MM.1S (cell line): ENCODE results near the gene MOGAT3.

Experiments
- DNase-seq: peaks from one replicate; pipeline ENCODE4 v3.0.0-alpha.2; 2015
- H2AFZ ChIP-seq: fragments of 300-600 bp; sonication (generic); 2 replicates; pipeline ENCODE4 v1.6.0; 2016; ENCODE audit warnings: antibody characterized with exemption, low read length
- H3F3A ChIP-seq: fragments of 300-600 bp; sonication (generic); 2 replicates; pipeline ENCODE4 v1.6.1; 2016; ENCODE audit warnings: mild to moderate bottlenecking, antibody characterized with exemption, low read length, moderate library complexity, mixed read lengths; ENCODE audit not compliant: insufficient read depth
- H3K27ac ChIP-seq: fragments of 300-600 bp; sonication (generic); 2 replicates; pipeline ENCODE4 v1.5.1; 2016; ENCODE audit warnings: mild to moderate bottlenecking, low read length
- H3K27me3 ChIP-seq: fragments of 300-600 bp; sonication (generic); replicated peaks from 2 replicates; pipeline ENCODE4 v1.6.0; 2016; ENCODE audit warnings: low read length; ENCODE audit not compliant: insufficient read depth
- H3K36me3 ChIP-seq: fragments of 300-600 bp; sonication (generic); replicated peaks from 2 replicates; pipeline ENCODE4 v1.6.1; 2016; ENCODE audit warnings: mild to moderate bottlenecking, low read length, mixed read lengths; ENCODE audit not compliant: insufficient read depth
- H3K4me1 ChIP-seq: fragments of 300-600 bp; sonication (generic); 2 replicates; pipeline ENCODE4 v1.6.1; 2016; ENCODE audit warnings: low read length, mixed read lengths
- H3K4me2 ChIP-seq: fragments of 300-600 bp; sonication (generic); 2 replicates; pipeline ENCODE4 v1.6.0; 2016; ENCODE audit warnings: low read depth, low read length
- H3K4me3 ChIP-seq: fragments of 300-600 bp; sonication (generic); 2 replicates; pipeline ENCODE4 v1.5.1; 2016; ENCODE audit warnings: low read length, mixed read lengths
- H3K79me2 ChIP-seq: fragments of 300-600 bp; sonication (generic); 2 replicates; pipeline ENCODE4 v1.6.1; 2016; ENCODE audit warnings: mixed run types, low read length, mixed read lengths
- H3K9ac ChIP-seq: fragments of 300-600 bp; sonication (generic); 2 replicates; pipeline ENCODE4 v1.6.1; 2016; ENCODE audit warnings: low read length, mixed read lengths
- H3K9me2 ChIP-seq: fragments of 300-600 bp; sonication (generic); replicated peaks from 2 replicates; pipeline ENCODE4 v1.6.1; 2016; ENCODE audit warnings: mild to moderate bottlenecking, low read length, mixed read lengths; ENCODE audit not compliant: insufficient read depth
- H3K9me3 ChIP-seq: fragments of 300-600 bp; sonication (generic); replicated peaks from 2 replicates; pipeline ENCODE4 v1.6.1; 2016; ENCODE audit warnings: mild to moderate bottlenecking, low read length, mixed read lengths; ENCODE audit not compliant: insufficient read depth
- H4K20me1 ChIP-seq: fragments of 300-600 bp; sonication (generic); 2 replicates; pipeline ENCODE4 v1.6.1; 2016; ENCODE audit warnings: mild to moderate bottlenecking, low read length, moderate library complexity, mixed read lengths; ENCODE audit not compliant: insufficient read depth
- EZH2 ChIP-seq: fragments of 300-600 bp; sonication (generic); optimal IDR thresholded peaks from 2 replicates; pipeline ENCODE3; 2017; ENCODE audit warnings: low read depth, mild to moderate bottlenecking, antibody characterized with exemption, low read length, mixed read lengths
- EZH2phosphoT487 ChIP-seq: fragments of 300-600 bp; sonication (generic); IDR thresholded peaks from 2 replicates; pipeline ENCODE4 v1.6.1; 2018; ENCODE audit warnings: antibody characterized with exemption, low read length
- TF ChIP-seq, protein P1 (sequence below): fragments of 300-600 bp; sonication (generic); IDR thresholded peaks from 2 replicates; pipeline ENCODE4 v1.5.1; 2016; ENCODE audit warnings: antibody characterized with exemption, low read length, mixed read lengths

The MOGAT3 gene

DNA sequence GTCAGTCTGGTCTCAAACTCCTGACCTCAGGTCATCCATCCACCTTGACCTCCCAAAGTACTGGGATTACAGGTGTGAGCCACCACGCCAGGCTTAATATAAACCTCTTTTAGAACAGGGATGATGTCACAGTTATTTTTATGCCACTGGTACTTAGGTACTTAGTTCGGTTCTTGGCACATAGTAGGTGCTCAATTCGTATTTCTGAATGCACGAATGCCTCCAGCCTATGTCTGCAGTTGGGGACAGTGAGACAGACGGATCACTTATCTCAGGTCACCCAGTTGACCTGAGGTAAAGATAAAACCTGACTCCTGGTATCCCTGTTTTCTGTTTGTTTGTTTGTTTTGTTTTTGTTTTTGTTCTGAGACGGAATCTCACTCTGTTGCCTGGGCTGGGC lies 14.6 kb downstream of the MOGAT3 start:
- Histone ChIP-seq H3K27ac (no peak overlapping the region), H3F3A (no peaks in the 10 kb centered on the region), H3K79me2 (no peaks in the 10 kb centered on the region), H3K9ac (no peak overlapping the region), H3K36me3 (no peaks in the 10 kb centered on the region), H2AFZ (no peak overlapping the region), H3K9me3 (no peaks in the 10 kb centered on the region), H3K4me2 (no peak overlapping the region), H3K4me3 (no peak overlapping the region), H4K20me1 (no peaks in the 10 kb centered on the region), H3K27me3 (peaks cover 69% of the 10 kb centered on the region), H3K4me1 (0 out of 2 replicates have a peak, but pooled peaks cover 4% of the 10 kb centered on the region), H3K9me2 (no peaks in the 10 kb centered on the region)
- DNase-seq = no peak
- TF ChIP-seq EZH2 (no peak), EZH2phosphoT487 (no peak)
- TF ChIP-seq, protein P1, sequence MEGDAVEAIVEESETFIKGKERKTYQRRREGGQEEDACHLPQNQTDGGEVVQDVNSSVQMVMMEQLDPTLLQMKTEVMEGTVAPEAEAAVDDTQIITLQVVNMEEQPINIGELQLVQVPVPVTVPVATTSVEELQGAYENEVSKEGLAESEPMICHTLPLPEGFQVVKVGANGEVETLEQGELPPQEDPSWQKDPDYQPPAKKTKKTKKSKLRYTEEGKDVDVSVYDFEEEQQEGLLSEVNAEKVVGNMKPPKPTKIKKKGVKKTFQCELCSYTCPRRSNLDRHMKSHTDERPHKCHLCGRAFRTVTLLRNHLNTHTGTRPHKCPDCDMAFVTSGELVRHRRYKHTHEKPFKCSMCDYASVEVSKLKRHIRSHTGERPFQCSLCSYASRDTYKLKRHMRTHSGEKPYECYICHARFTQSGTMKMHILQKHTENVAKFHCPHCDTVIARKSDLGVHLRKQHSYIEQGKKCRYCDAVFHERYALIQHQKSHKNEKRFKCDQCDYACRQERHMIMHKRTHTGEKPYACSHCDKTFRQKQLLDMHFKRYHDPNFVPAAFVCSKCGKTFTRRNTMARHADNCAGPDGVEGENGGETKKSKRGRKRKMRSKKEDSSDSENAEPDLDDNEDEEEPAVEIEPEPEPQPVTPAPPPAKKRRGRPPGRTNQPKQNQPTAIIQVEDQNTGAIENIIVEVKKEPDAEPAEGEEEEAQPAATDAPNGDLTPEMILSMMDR = no peak

GRCh38 chr7:101185258-101185839 lies 15.5 kb downstream of the MOGAT3 start:
- H3F3A ChIP-seq = no peaks in the 10 kb centered on the region
- H3K9ac ChIP-seq = no peak overlapping the region
- DNase-seq = no peak
- H3K4me1 ChIP-seq = 0 out of 2 replicates have a peak, but pooled peaks cover 4% of the 10 kb centered on the region
- no peaks in the 10 kb centered on the region for H3K36me3 ChIP-seq
- no peak overlapping the region for H3K4me3 ChIP-seq
- H3K27me3 ChIP-seq = peaks cover 71% of the 10 kb centered on the region
- no peak overlapping the region for H3K4me2 ChIP-seq
- no peak overlapping the region for H3K27ac ChIP-seq
- no peaks in the 10 kb centered on the region for H4K20me1 ChIP-seq
- H3K79me2 ChIP-seq = no peaks in the 10 kb centered on the region
- H2AFZ ChIP-seq = no peak overlapping the region
- no peaks in the 10 kb centered on the region for H3K9me3 ChIP-seq
- no peak for TF ChIP-seq EZH2phosphoT487
- H3K9me2 ChIP-seq = no peaks in the 10 kb centered on the region

DNA sequence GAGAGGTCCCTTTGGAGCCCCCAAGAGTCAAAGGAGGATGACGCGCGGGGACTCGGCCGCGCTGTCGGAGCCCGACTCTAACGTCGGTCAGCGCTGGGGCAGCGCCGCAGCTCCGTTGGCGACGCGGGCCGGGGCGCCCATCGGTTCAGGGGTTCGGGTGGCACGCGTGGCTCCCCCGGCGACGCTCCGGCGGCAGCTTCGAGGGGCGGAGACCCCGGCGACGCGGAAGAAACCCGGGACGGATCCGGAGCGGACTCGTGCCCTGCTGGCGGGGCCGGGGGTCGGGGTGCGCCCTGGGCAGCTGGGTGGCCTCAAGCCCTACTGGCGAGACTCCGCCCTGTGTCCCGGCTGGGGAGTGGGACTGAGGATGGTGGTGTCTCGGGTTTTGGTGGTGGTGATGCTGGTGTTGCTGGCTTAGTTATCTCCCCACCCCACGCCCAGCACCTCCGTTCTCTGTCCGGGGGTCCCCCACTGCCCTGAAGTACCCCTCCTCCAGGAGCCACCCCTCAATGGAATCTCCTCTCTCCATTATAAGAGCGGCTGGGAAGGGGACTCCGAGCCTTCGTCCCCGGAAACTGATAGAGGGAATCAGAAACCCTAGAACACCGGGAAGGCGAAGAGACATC lies 20.6 kb downstream of the MOGAT3 start, which contains the start of gene NAT16:
NAT16 (minus strand) TSS at position 164 of the 626 bp plus-strand sequence. CDS start 5,486 bp downstream, outside the sequence.
- Histone ChIP-seq H3K4me1 (0 out of 2 replicates have a peak, but pooled peaks cover 4% of the 10 kb centered on the region), H3K9me3 (no peaks in the 10 kb centered on the region), H3K79me2 (no peaks in the 10 kb centered on the region), H4K20me1 (no peaks in the 10 kb centered on the region), H2AFZ (no peak within 1 kb of the TSS), H3K27ac (no peak within 1 kb of the TSS), H3F3A (no peaks in the 10 kb centered on the region), H3K4me3 (no peak within 1 kb of the TSS), H3K36me3 (no peaks in the 10 kb centered on the region), H3K9me2 (no peaks in the 10 kb centered on the region), H3K9ac (no peak within 1 kb of the TSS), H3K4me2 (0 out of 2 replicates have a peak within 1 kb of the TSS, but pooled peaks have one; percentile 18), H3K27me3 (peaks cover 74% of the 10 kb centered on the region)
- TF ChIP-seq, protein P1 = no peak
- TF ChIP-seq EZH2 (no peak), EZH2phosphoT487 (no peak)
- no peak for DNase-seq

DNA sequence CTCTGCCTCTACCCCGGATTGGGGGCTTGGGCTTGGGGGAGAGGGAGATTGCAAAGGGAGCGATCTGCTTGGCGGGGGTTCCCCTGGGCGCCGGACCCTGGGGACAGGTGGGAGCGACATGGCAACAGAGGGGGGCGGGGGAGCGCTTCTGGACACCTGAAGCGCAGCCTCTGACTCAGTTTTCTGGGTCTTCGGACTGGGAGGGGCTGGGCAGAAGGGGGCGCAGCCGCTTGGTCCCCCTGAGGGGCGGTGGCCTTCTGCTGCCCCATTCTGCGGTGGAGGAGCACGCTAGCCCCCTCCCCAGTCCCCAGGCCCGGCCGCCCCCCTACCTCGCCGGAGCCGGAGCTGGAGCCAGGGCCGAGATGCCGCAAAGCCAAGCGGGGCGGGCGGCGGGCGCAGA lies 21.1 kb downstream of the MOGAT3 start:
- DNase-seq = no peak
- Histone ChIP-seq H4K20me1 (no peaks in the 10 kb centered on the region), H3K4me1 (0 out of 2 replicates have a peak, but pooled peaks cover 4% of the 10 kb centered on the region), H3F3A (no peaks in the 10 kb centered on the region), H2AFZ (no peak overlapping the region), H3K36me3 (no peaks in the 10 kb centered on the region), H3K27ac (no peak overlapping the region), H3K9me2 (no peaks in the 10 kb centered on the region), H3K9me3 (no peaks in the 10 kb centered on the region), H3K4me2 (no peak overlapping the region), H3K9ac (no peak overlapping the region), H3K27me3 (peaks cover 73% of the 10 kb centered on the region), H3K4me3 (no peak overlapping the region), H3K79me2 (no peaks in the 10 kb centered on the region)
- no peak for TF ChIP-seq EZH2
- TF ChIP-seq, protein P1 = no peak
